ENCODE data around the gene NKIRAS1.
A peak's percentile ranks its signal among the peaks of the same experiment; 100 is the strongest.

NKIRAS1 gene

GRCh38 chr3:23944861-23945662 lies 28.3 kb upstream of the NKIRAS1 start, which contains the start of gene NR1D2:
NR1D2 (plus strand) TSS chr3:23945286; CDS start chr3:23945579, 293 bp downstream.
- Histone ChIP-seq H3K4ac (ENCODE audit: low read depth, low read length) (no peak within 1 kb of the TSS), H3K56ac (ENCODE audit: low read length) (peak within 1 kb of the TSS; percentile 98), H4K8ac (ENCODE audit: low read depth, low read length) (peak within 1 kb of the TSS; percentile 65), H2BK15ac (replicated peaks; ENCODE audit: low read depth) (peak within 1 kb of the TSS; percentile 37), H3K79me1 (ENCODE audit: low read length) (peaks cover 4% of the 10 kb centered on the region), H3K79me2 (ENCODE audit: control insufficient read depth, insufficient read depth, low read length) (peaks cover 19% of the 10 kb centered on the region), H4K5ac (ENCODE audit: low read length) (no peak within 1 kb of the TSS), H3K4me3 (ENCODE audit: low read length) (peak within 1 kb of the TSS; percentile 86), H3K4me2 (ENCODE audit: low read length) (peak within 1 kb of the TSS; percentile 99), H3K18ac (ENCODE audit: low read length) (peak within 1 kb of the TSS; percentile 95), H2BK120ac (ENCODE audit: low read depth, low read length) (peak within 1 kb of the TSS; percentile 68), H3K23ac (ENCODE audit: low read length) (peak within 1 kb of the TSS; percentile 66), H3K9ac (ENCODE audit: low read length) (peak within 1 kb of the TSS; percentile 91), H2BK5ac (ENCODE audit: low read length) (peak within 1 kb of the TSS; percentile 91), H3K27me3 (ENCODE audit: insufficient read depth, low read length, poor library complexity) (no peaks in the 10 kb centered on the region), H2AK5ac (ENCODE audit: low read length) (no peak within 1 kb of the TSS), H3K4me1 (ENCODE audit: control insufficient read depth, low read depth, low read length) (peaks cover 14% of the 10 kb centered on the region), H3K36me3 (ENCODE audit: control insufficient read depth, insufficient read depth, low read length) (no peaks in the 10 kb centered on the region), H3K27ac (ENCODE audit: low read depth, low read length) (peak within 1 kb of the TSS; percentile 96)
- DNase-seq: peak; percentile 90
- no CpG with 5 or more reads among the region's 88 CpGs for WGBS (ENCODE audit: extremely low coverage, insufficient coverage, low lambda C conversion rate)

DNA sequence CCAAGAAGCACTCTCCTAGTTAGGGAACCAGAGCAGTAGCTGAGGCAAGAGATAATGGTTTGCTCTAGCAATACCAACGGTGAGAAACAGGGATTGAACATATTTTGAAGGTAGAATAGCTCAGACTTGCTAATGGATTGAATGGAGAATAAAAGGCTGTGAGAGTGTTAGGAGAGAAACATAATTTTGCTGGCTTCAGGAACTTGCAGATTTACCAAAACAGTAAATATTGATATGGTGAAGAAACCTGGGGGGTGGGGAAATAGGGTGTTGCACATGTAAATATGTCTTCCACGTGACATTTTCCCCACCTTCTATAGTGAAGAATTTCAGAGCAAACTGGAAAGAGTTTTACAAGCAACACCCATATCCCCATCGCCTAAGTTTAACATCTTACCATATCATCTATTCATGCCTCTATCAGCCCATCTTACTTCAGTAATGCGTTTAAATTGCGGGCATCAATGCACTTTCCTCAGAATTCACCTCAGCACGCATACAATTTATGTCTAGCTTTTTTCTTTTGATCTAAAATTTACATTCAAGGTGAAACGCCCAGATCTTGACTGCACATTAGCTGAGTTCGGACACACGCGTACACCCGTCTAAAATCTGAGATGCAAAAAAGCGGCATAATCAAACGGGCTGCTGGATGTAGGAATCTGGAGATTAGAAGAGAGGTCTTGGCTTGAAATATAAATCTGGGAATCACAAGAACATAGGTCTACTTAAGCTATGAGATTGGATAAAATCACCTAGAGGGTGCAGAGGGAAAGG lies 27.4 kb upstream of the NKIRAS1 start:
- Histone ChIP-seq H3K27me3 (ENCODE audit: insufficient read depth, low read length, poor library complexity) (no peaks in the 10 kb centered on the region), H3K18ac (ENCODE audit: low read length) (peak overlapping the region; percentile 72), H4K5ac (ENCODE audit: low read length) (no peak overlapping the region), H3K9ac (ENCODE audit: low read length) (peak overlapping the region; percentile 91), H3K4me2 (ENCODE audit: low read length) (peak overlapping the region; percentile 99), H2BK5ac (ENCODE audit: low read length) (no peak overlapping the region), H3K56ac (ENCODE audit: low read length) (peak overlapping the region; percentile 98), H4K8ac (ENCODE audit: low read depth, low read length) (peak overlapping the region; percentile 65), H3K4ac (ENCODE audit: low read depth, low read length) (no peak overlapping the region), H3K79me1 (ENCODE audit: low read length) (peaks cover 3% of the 10 kb centered on the region), H3K79me2 (ENCODE audit: control insufficient read depth, insufficient read depth, low read length) (peaks cover 16% of the 10 kb centered on the region), H2BK15ac (replicated peaks; ENCODE audit: low read depth) (peak overlapping the region; percentile 37), H3K23ac (ENCODE audit: low read length) (no peak overlapping the region), H2AK5ac (ENCODE audit: low read length) (no peak overlapping the region), H3K4me1 (ENCODE audit: control insufficient read depth, low read depth, low read length) (peaks cover 14% of the 10 kb centered on the region), H3K4me3 (ENCODE audit: low read length) (peak overlapping the region; percentile 57), H3K36me3 (ENCODE audit: control insufficient read depth, insufficient read depth, low read length) (no peaks in the 10 kb centered on the region), H3K27ac (ENCODE audit: low read depth, low read length) (peak overlapping the region; percentile 96), H2BK120ac (ENCODE audit: low read depth, low read length) (peak overlapping the region; percentile 68)
- WGBS (ENCODE audit: extremely low coverage, insufficient coverage, low lambda C conversion rate): no CpG with 5 or more reads among the region's 13 CpGs
- DNase-seq: no peak

- Histone ChIP-seq H2BK120ac (ENCODE audit: low read depth, low read length) (no peak overlapping the region), H3K79me2 (ENCODE audit: control insufficient read depth, insufficient read depth, low read length) (peaks cover 4% of the 10 kb centered on the region), H3K56ac (ENCODE audit: low read length) (no peak overlapping the region), H3K4ac (ENCODE audit: low read depth, low read length) (no peak overlapping the region), H3K4me2 (ENCODE audit: low read length) (no peak overlapping the region), H3K18ac (ENCODE audit: low read length) (no peak overlapping the region), H3K27ac (ENCODE audit: low read depth, low read length) (no peak overlapping the region), H3K27me3 (ENCODE audit: insufficient read depth, low read length, poor library complexity) (no peaks in the 10 kb centered on the region), H2AK5ac (ENCODE audit: low read length) (no peak overlapping the region), H3K23ac (ENCODE audit: low read length) (no peak overlapping the region), H4K5ac (ENCODE audit: low read length) (no peak overlapping the region), H3K4me1 (ENCODE audit: control insufficient read depth, low read depth, low read length) (peaks cover 16% of the 10 kb centered on the region), H2BK5ac (ENCODE audit: low read length) (no peak overlapping the region), H3K79me1 (ENCODE audit: low read length) (no peaks in the 10 kb centered on the region), H3K36me3 (ENCODE audit: control insufficient read depth, insufficient read depth, low read length) (no peaks in the 10 kb centered on the region), H4K8ac (ENCODE audit: low read depth, low read length) (no peak overlapping the region), H3K9ac (ENCODE audit: low read length) (no peak overlapping the region), H2BK15ac (replicated peaks; ENCODE audit: low read depth) (peak overlapping the region; percentile 59), H3K4me3 (ENCODE audit: low read length) (no peak overlapping the region)
- no peak for DNase-seq
- WGBS (ENCODE audit: extremely low coverage, insufficient coverage, low lambda C conversion rate): no CpG with 5 or more reads among the region's 11 CpGs
Measured at GRCh38 chr3:23942546-23942945, 25.8 kb upstream of the NKIRAS1 start.

GRCh38 chr3:23941440-23941839 lies 24.6 kb upstream of the NKIRAS1 start:
- H3K36me3 ChIP-seq (ENCODE audit: control insufficient read depth, insufficient read depth, low read length): no peaks in the 10 kb centered on the region
- H3K4ac ChIP-seq (ENCODE audit: low read depth, low read length): no peak overlapping the region
- no peak overlapping the region for H3K23ac ChIP-seq (ENCODE audit: low read length)
- H3K4me1 ChIP-seq (ENCODE audit: control insufficient read depth, low read depth, low read length): peaks cover 11% of the 10 kb centered on the region
- H3K9ac ChIP-seq (ENCODE audit: low read length): no peak overlapping the region
- H3K4me2 ChIP-seq (ENCODE audit: low read length): no peak overlapping the region
- no peak overlapping the region for H2BK120ac ChIP-seq (ENCODE audit: low read depth, low read length)
- H2AK5ac ChIP-seq (ENCODE audit: low read length): no peak overlapping the region
- no peaks in the 10 kb centered on the region for H3K27me3 ChIP-seq (ENCODE audit: insufficient read depth, low read length, poor library complexity)
- no peak overlapping the region for H2BK5ac ChIP-seq (ENCODE audit: low read length)
- no peak overlapping the region for H3K27ac ChIP-seq (ENCODE audit: low read depth, low read length)
- no peak overlapping the region for H2BK15ac ChIP-seq (replicated peaks; ENCODE audit: low read depth)
- no peak overlapping the region for H4K5ac ChIP-seq (ENCODE audit: low read length)
- no peaks in the 10 kb centered on the region for H3K79me1 ChIP-seq (ENCODE audit: low read length)
- WGBS (ENCODE audit: extremely low coverage, insufficient coverage, low lambda C conversion rate): no CpG with 5 or more reads among the region's 4 CpGs
- no peak overlapping the region for H3K56ac ChIP-seq (ENCODE audit: low read length)
- H3K4me3 ChIP-seq (ENCODE audit: low read length): no peak overlapping the region
- DNase-seq: no peak
- no peak overlapping the region for H3K18ac ChIP-seq (ENCODE audit: low read length)
- H4K8ac ChIP-seq (ENCODE audit: low read depth, low read length): no peak overlapping the region
- no peaks in the 10 kb centered on the region for H3K79me2 ChIP-seq (ENCODE audit: control insufficient read depth, insufficient read depth, low read length)

- WGBS (ENCODE audit: extremely low coverage, insufficient coverage, low lambda C conversion rate): no CpG with 5 or more reads among the region's 5 CpGs
- H2BK5ac ChIP-seq (ENCODE audit: low read length): no peak overlapping the region
- no peak overlapping the region for H3K23ac ChIP-seq (ENCODE audit: low read length)
- H3K27ac ChIP-seq (ENCODE audit: low read depth, low read length): no peak overlapping the region
- peaks cover 11% of the 10 kb centered on the region for H3K4me1 ChIP-seq (ENCODE audit: control insufficient read depth, low read depth, low read length)
- H3K79me2 ChIP-seq (ENCODE audit: control insufficient read depth, insufficient read depth, low read length): no peaks in the 10 kb centered on the region
- H3K56ac ChIP-seq (ENCODE audit: low read length): no peak overlapping the region
- no peak overlapping the region for H2BK120ac ChIP-seq (ENCODE audit: low read depth, low read length)
- no peak overlapping the region for H2BK15ac ChIP-seq (replicated peaks; ENCODE audit: low read depth)
- H3K9ac ChIP-seq (ENCODE audit: low read length): no peak overlapping the region
- no peaks in the 10 kb centered on the region for H3K79me1 ChIP-seq (ENCODE audit: low read length)
- no peak overlapping the region for H3K4me2 ChIP-seq (ENCODE audit: low read length)
- no peak overlapping the region for H3K4ac ChIP-seq (ENCODE audit: low read depth, low read length)
- H3K4me3 ChIP-seq (ENCODE audit: low read length): no peak overlapping the region
- H2AK5ac ChIP-seq (ENCODE audit: low read length): no peak overlapping the region
- no peaks in the 10 kb centered on the region for H3K27me3 ChIP-seq (ENCODE audit: insufficient read depth, low read length, poor library complexity)
- H3K18ac ChIP-seq (ENCODE audit: low read length): no peak overlapping the region
- H3K36me3 ChIP-seq (ENCODE audit: control insufficient read depth, insufficient read depth, low read length): no peaks in the 10 kb centered on the region
- DNase-seq: peak; percentile 83
- no peak overlapping the region for H4K5ac ChIP-seq (ENCODE audit: low read length)
- no peak overlapping the region for H4K8ac ChIP-seq (ENCODE audit: low read depth, low read length)
Measured at GRCh38 chr3:23940775-23941174, 24.0 kb upstream of the NKIRAS1 start.

All from mesendoderm (in vitro differentiated cells).